RWPE2 (cell line): ENCODE measurements around the gene SULT2B1.

Experiments used
- ATAC-seq: fragments of 200-7000 bp; cut with Tn5 transposase; 3 replicates; pipeline ENCODE4 v1.9.1; 2021; ENCODE audit warnings: low read depth
- DNase-seq: peaks from one replicate; pipeline ENCODE4 v3.0.0-alpha.2; 2020; ENCODE audit warnings: low spot score
- H3K27ac ChIP-seq: fragments of 450-650 bp; 2 replicates; pipeline ENCODE4 v1.5.1; 2017; ENCODE audit warnings: mild to moderate bottlenecking; ENCODE audit not compliant: poor library complexity, severe bottlenecking
- H3K27me3 ChIP-seq: fragments of 250-450 bp; sonication (Bioruptor Pico); 2 replicates; pipeline ENCODE4 v1.5.1; 2021; ENCODE audit warnings: mild to moderate bottlenecking, moderate library complexity; ENCODE audit not compliant: insufficient read depth, poor library complexity, severe bottlenecking
- H3K36me3 ChIP-seq: fragments of 250-450 bp; sonication (Bioruptor Pico); 2 replicates; pipeline ENCODE4 v1.5.1; 2020; ENCODE audit warnings: low read depth, mild to moderate bottlenecking, moderate library complexity
- H3K4me1 ChIP-seq: fragments of 250-450 bp; sonication (Bioruptor Pico); 2 replicates; pipeline ENCODE4 v1.5.1; 2021; ENCODE audit warnings: mild to moderate bottlenecking, moderate library complexity; ENCODE audit not compliant: insufficient read depth, poor library complexity, severe bottlenecking
- H3K4me3 ChIP-seq: fragments of 250-450 bp; sonication (Bioruptor Pico); 2 replicates; pipeline ENCODE4 v1.5.1; 2021; ENCODE audit warnings: mild to moderate bottlenecking, moderate library complexity; ENCODE audit not compliant: severe bottlenecking
- H3K9me3 ChIP-seq: fragments of 250-450 bp; sonication (Bioruptor Pico); 2 replicates; pipeline ENCODE4 v1.5.1; 2021; ENCODE audit warnings: mild to moderate bottlenecking, moderate library complexity; ENCODE audit not compliant: severe bottlenecking
- TF ChIP-seq, protein P1 (sequence below): fragments of 450-650 bp; IDR thresholded peaks from one replicate; pipeline ENCODE4 v1.5.1; 2017; ENCODE audit warnings: mild to moderate bottlenecking, moderate library complexity; ENCODE audit not compliant: poor library complexity, severe bottlenecking

SULT2B1 gene

DNA sequence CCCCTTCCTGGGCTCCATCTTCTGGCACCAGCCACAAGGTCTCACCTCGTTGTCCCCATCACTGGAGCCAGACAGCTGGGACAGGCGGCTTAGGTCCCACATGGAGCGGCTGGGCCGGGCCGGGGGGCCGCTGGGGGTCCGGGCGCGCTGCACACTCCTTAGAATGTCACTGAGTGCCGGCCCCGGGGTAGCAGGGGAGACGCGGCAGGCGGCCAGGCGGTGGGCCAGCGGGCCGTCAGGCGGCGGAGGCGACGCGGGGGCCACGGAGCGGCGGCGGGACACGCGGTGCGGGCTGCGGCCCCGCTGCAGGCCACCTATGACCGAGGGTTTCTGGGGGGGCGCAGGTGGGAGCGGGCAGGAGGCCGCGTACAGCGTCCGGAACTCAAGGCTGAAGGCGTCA, 51.5 kb downstream of the SULT2B1 start:
- H3K36me3 ChIP-seq: no peaks in the 10 kb centered on the region
- ATAC-seq: no peak
- no peaks in the 10 kb centered on the region for H3K27me3 ChIP-seq
- DNase-seq: no peak
- TF ChIP-seq, protein P1, sequence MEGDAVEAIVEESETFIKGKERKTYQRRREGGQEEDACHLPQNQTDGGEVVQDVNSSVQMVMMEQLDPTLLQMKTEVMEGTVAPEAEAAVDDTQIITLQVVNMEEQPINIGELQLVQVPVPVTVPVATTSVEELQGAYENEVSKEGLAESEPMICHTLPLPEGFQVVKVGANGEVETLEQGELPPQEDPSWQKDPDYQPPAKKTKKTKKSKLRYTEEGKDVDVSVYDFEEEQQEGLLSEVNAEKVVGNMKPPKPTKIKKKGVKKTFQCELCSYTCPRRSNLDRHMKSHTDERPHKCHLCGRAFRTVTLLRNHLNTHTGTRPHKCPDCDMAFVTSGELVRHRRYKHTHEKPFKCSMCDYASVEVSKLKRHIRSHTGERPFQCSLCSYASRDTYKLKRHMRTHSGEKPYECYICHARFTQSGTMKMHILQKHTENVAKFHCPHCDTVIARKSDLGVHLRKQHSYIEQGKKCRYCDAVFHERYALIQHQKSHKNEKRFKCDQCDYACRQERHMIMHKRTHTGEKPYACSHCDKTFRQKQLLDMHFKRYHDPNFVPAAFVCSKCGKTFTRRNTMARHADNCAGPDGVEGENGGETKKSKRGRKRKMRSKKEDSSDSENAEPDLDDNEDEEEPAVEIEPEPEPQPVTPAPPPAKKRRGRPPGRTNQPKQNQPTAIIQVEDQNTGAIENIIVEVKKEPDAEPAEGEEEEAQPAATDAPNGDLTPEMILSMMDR: no peak
- no peak overlapping the region for H3K27ac ChIP-seq
- H3K4me1 ChIP-seq: no peaks in the 10 kb centered on the region
- H3K9me3 ChIP-seq: no peaks in the 10 kb centered on the region
- H3K4me3 ChIP-seq: no peak overlapping the region

DNA sequence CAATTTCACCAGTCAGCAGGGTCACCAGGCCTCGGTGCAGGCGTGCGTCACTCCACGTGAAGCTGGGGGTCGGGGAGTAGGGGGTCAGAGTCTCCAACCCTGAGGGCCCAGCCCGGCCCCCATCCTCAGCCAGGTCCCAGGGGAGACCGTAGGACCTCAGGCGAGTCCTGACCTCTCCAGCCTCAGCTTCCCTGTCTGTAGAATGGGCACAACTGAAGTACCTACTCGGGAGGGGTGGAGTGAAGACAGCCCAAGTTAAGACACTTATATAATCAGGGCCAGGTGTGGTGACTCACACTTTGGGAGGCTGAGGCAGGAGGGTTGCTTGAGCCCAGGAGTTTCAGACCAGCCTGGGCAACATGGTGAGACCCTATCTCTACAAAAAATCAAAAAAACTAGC, 51.9 kb downstream of the SULT2B1 start:
- H3K9me3 ChIP-seq: no peaks in the 10 kb centered on the region
- no peak for ATAC-seq
- no peak overlapping the region for H3K27ac ChIP-seq
- H3K36me3 ChIP-seq: no peaks in the 10 kb centered on the region
- H3K4me3 ChIP-seq: no peak overlapping the region
- no peaks in the 10 kb centered on the region for H3K27me3 ChIP-seq
- TF ChIP-seq, protein P1: no peak
- no peaks in the 10 kb centered on the region for H3K4me1 ChIP-seq
- no peak for DNase-seq

DNA sequence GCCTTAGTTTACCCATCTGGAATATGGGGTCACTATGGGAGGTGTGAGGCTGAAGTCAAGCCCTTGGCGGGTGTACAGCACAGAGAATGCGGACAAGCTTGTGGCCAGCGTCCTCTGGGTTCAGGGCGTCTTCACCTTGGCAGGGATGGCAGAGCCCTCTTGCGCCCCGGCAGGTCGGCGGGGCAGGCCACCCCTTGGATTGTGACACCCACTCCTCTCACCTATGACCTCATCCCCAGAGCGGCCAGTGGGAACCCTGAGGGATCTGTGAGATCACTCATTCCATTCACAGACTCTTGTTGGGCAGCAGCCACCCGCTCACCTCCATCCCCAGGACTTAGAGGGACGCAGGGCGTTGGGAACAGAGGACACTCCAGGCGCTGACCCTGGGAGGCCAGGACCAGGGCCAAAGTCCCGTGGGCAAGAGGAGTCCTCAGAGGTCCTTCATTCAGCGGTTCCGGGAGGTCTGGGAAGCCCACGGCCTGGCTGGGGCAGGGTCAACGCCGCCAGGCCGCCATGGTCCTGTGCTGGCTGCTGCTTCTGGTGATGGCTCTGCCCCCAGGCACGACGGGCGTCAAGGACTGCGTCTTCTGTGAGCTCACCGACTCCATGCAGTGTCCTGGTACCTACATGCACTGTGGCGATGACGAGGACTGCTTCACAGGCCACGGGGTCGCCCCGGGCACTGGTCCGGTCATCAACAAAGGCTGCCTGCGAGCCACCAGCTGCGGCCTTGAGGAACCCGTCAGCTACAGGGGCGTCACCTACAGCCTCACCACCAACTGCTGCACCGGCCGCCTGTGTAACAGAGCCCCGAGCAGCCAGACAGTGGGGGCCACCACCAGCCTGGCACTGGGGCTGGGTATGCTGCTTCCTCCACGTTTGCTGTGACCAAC, 54.7 kb downstream of the SULT2B1 start, which contains the start of gene SPACA4:
Gene SPACA4 (plus strand): TSS at position 280 of the 896 bp plus-strand sequence. CDS start 237 bp downstream, at position 517.
- H3K27ac ChIP-seq: no peak within 1 kb of the TSS
- H3K4me1 ChIP-seq: no peaks in the 10 kb centered on the region
- no peaks in the 10 kb centered on the region for H3K36me3 ChIP-seq
- DNase-seq: no peak
- no peaks in the 10 kb centered on the region for H3K9me3 ChIP-seq
- H3K27me3 ChIP-seq: no peaks in the 10 kb centered on the region
- no peak for ATAC-seq
- TF ChIP-seq, protein P1: no peak
- H3K4me3 ChIP-seq: no peak within 1 kb of the TSS

DNA sequence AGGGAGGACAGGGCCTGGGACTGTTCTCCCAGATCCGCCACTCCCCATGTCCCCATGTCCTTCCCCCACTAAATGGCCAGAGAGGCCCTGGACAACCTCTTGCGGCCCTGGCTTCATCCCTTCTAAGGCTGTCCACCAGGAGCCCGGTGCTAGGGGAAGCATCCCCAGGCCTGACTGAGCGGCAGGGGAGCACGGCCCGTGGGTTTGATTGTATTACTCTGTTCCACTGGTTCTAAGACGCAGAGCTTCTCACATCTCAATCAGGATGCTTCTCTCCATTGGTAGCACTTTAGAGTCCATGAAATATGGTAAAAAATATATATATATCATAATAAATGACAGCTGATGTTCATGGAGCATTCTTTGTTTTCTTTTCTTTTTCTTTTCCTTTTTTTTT, 55.4 kb downstream of the SULT2B1 start:
- DNase-seq (no peak), ATAC-seq (no peak)
- Histone ChIP-seq H3K4me3 (no peak overlapping the region), H3K36me3 (no peaks in the 10 kb centered on the region), H3K27ac (no peak overlapping the region), H3K27me3 (no peaks in the 10 kb centered on the region), H3K9me3 (no peaks in the 10 kb centered on the region), H3K4me1 (no peaks in the 10 kb centered on the region)
- TF ChIP-seq, protein P1: no peak

DNA sequence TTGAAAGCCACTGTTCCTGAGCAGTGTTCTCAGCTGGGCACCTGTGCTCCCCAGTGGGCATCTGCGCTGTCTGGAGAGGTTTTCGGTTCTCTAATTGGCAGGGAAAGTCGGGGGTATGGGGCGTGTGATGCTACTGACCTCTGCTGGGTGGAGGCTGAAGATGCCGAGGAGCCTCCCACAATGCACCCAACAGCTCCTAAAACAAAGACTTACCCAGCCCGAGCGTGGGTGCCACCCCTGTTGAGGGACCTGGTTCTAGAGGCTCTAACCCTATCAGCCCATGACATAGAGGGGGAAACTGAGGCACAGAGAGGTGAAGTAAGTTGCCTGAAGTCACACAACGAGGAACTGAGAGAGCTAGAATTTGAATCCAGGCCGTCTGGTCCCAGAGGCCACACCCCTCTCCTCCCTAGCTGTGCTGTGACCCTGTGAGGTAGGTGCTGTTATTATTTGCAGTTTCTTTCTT, 56.9 kb downstream of the SULT2B1 start:
- ATAC-seq: peak; percentile 73
- TF ChIP-seq, protein P1: peak; percentile 83
- Histone ChIP-seq H3K27me3 (no peaks in the 10 kb centered on the region), H3K36me3 (no peaks in the 10 kb centered on the region), H3K9me3 (no peaks in the 10 kb centered on the region), H3K4me1 (no peaks in the 10 kb centered on the region), H3K27ac (no peak overlapping the region), H3K4me3 (no peak overlapping the region)
- DNase-seq: no peak
